Transverse colon (tissue), 3 donors: Measurements from ENCODE around the gene TRIM25.

Source experiments
- EP300 ChIP-seq: sonication (generic); formaldehyde crosslinking; IDR thresholded peaks from one replicate; pipeline ENCODE4 v1.6.1; 2017; ENCODE audit warnings: antibody characterized with exemption, low read depth
- TF ChIP-seq, protein P1 (sequence below), 5 experiments: fragments of 200-600 bp in 3 of 5; fragments of 450-650 bp in 2 of 5; sonication (generic) in 3 of 5; IDR thresholded peaks; 1 replicate in 2 of 5; 2 replicates in 3 of 5; pipeline ENCODE4 v1.5.1; 2016 to 2017; ENCODE audit warnings: antibody characterized with exemption in 5 of 5, inconsistent platforms in 3 of 5, mild to moderate bottlenecking in 2 of 5, moderate library complexity in 1 of 5

DNA sequence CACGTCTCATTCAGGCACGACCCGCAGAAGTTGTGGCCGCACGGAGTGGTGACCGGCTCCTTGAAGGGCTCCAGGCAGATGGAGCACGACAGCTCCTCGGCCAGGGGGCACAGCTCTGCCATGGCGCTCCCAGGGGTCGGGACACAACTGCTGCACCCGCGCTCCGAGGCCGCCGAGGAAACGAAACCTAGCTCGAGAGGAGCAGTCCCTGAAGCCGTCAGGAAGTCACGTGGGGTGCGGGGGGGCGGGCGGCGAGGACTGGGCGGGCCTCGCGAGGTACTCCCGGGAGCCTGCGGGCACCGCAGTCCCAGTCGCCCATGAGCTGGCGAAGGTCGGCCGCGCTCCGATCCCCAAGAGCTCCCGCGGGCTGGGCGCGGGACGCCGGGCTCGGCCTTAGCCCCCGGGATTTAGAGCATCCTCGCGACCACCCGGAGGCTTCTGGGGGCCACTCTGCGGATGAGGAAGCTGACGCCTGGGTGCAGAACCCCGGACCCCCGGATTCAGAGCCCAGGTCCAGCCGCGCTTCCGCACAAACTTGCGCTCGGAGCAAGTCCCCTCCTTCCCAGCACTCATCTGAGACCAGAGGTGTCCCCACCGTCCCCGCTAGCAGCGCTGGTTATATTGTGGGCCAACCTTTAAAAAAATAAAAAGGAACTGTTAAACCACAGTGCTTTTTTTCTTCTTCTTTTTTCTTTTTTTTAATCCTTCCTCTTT lies at the start of gene TRIM25:
- TF ChIP-seq, protein P1, sequence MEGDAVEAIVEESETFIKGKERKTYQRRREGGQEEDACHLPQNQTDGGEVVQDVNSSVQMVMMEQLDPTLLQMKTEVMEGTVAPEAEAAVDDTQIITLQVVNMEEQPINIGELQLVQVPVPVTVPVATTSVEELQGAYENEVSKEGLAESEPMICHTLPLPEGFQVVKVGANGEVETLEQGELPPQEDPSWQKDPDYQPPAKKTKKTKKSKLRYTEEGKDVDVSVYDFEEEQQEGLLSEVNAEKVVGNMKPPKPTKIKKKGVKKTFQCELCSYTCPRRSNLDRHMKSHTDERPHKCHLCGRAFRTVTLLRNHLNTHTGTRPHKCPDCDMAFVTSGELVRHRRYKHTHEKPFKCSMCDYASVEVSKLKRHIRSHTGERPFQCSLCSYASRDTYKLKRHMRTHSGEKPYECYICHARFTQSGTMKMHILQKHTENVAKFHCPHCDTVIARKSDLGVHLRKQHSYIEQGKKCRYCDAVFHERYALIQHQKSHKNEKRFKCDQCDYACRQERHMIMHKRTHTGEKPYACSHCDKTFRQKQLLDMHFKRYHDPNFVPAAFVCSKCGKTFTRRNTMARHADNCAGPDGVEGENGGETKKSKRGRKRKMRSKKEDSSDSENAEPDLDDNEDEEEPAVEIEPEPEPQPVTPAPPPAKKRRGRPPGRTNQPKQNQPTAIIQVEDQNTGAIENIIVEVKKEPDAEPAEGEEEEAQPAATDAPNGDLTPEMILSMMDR (IDR thresholded peaks at IDR 0.05): no peak
- no peak for TF ChIP-seq EP300
